PC-9 (cell line): ENCODE measurements around the gene ACTN2. TPM values are rescaled to one million over a fixed set of nuclear protein-coding genes. Genes with fewer than 3 reads are reported as not detected.

Experiments used
- BruUV-seq: library from RNA; stranded (reverse); fragments of 400-500 nt; replicated peaks from 2 replicates; lab custom pipeline; 2021; lab: Mats Ljungman, UMichigan
- CTCF ChIA-PET: fragments of 300-600 bp; sonication (Branson Sonifier 250); formaldehyde crosslinking; loops from one replicate; lab custom pipeline; 2022; ENCODE audit warnings: antibody characterized with exemption; lab: Charles Lee
- POLR2A ChIA-PET: fragments of 300-600 bp; sonication (Branson Sonifier 250); formaldehyde crosslinking; loops from one replicate; lab custom pipeline; 2022; ENCODE audit warnings: antibody characterized with exemption; ENCODE audit not compliant: unreplicated experiment; lab: Charles Lee
- DNase-seq, 2 experiments: peaks; one replicate each; pipeline versions ENCODE4 v3.0.0 to v3.0.0-alpha.2; 2015 to 2022; ENCODE audit warnings: mixed read lengths in 1 of 2
- H2AFZ ChIP-seq: fragments of 200-600 bp; sonication (generic); 2 replicates; pipeline ENCODE4 v1.8.1; 2017; ENCODE audit warnings: antibody characterized with exemption
- H3F3A ChIP-seq: fragments of 200-600 bp; sonication (generic); 2 replicates; pipeline ENCODE4 v1.8.1; 2017; ENCODE audit warnings: antibody characterized with exemption, mild to moderate bottlenecking, low read depth; ENCODE audit not compliant: insufficient read depth
- H3K27ac ChIP-seq: fragments of 200-600 bp; sonication (generic); 2 replicates; pipeline ENCODE4 v1.6.1; 2016; ENCODE audit warnings: mixed run types
- H3K27me3 ChIP-seq: fragments of 200-600 bp; sonication (generic); 2 replicates; pipeline ENCODE4 v1.6.1; 2016; ENCODE audit warnings: low read depth, mixed run types; ENCODE audit not compliant: insufficient read depth
- H3K36me3 ChIP-seq: fragments of 200-600 bp; sonication (generic); 2 replicates; pipeline ENCODE4 v1.6.1; 2016; ENCODE audit warnings: low read depth, mixed run types
- H3K4me1 ChIP-seq: fragments of 200-600 bp; sonication (generic); replicated peaks from 2 replicates; pipeline ENCODE4 v1.6.1; 2016; ENCODE audit warnings: mixed run types; ENCODE audit not compliant: insufficient read depth
- H3K4me2 ChIP-seq: fragments of 200-600 bp; sonication (generic); 2 replicates; pipeline ENCODE4 v1.6.1; 2017; ENCODE audit warnings: mixed run types
- H3K4me3 ChIP-seq: fragments of 200-600 bp; sonication (generic); 2 replicates; pipeline ENCODE4 v1.6.1; 2016; ENCODE audit warnings: mixed run types
- H3K79me2 ChIP-seq: fragments of 200-600 bp; sonication (generic); 2 replicates; pipeline ENCODE4 v1.6.1; 2017; ENCODE audit warnings: low read depth, mixed run types
- H3K9me2 ChIP-seq: fragments of 200-600 bp; sonication (generic); 2 replicates; pipeline ENCODE4 v1.8.1; 2017; ENCODE audit warnings: mild to moderate bottlenecking; ENCODE audit not compliant: insufficient read depth
- H3K9me3 ChIP-seq: fragments of 200-600 bp; sonication (generic); 2 replicates; pipeline ENCODE4 v1.8.1; 2016; ENCODE audit warnings: low read depth; ENCODE audit not compliant: insufficient read depth
- H4K20me1 ChIP-seq: fragments of 200-600 bp; sonication (generic); 2 replicates; pipeline ENCODE4 v1.8.1; 2017; ENCODE audit not compliant: insufficient read depth
- CTCF ChIP-seq: fragments of 200-600 bp; sonication (generic); conservative IDR thresholded peaks from 2 replicates; pipeline ENCODE4 v1.6.1; 2017; ENCODE audit warnings: mixed run types, antibody characterized with exemption, mild to moderate bottlenecking, moderate library complexity
- EZH2 ChIP-seq: fragments of 200-600 bp; sonication (generic); IDR thresholded peaks from 2 replicates; pipeline ENCODE4 v1.8.0; 2017; ENCODE audit warnings: antibody characterized with exemption, low read depth
- intact Hi-C: fragments of 100-400 bp; cut with micrococcal nuclease; formaldehyde crosslinking; loops from one replicate; pipeline ENCODE4 v1.10.0; 2022; ENCODE audit not compliant: unreplicated experiment
- total RNA-seq: library from RNA; stranded (reverse); gene quantifications from 2 replicates; pipeline ENCODE4 v1.2.3, GENCODE V29; 2021

Gene ACTN2
- total RNA-seq, 1 experiment from 2014 or later: not detected

- POLR2A ChIA-PET: no interaction called here
- intact Hi-C loops: loop anchor here (10.0 kb wide), 1 partner anchor 194 kb away; the partner anchor contains the start of gene HEATR1
Observed at GRCh38 chr1:236799001-236799400, 112.7 kb downstream of the ACTN2 start.

GRCh38 chr1:236800002-236800620 is 113.8 kb downstream of the ACTN2 start:
- H3K4me2 ChIP-seq: no peak overlapping the region
- no peaks in the 10 kb centered on the region for H3F3A ChIP-seq
- H3K79me2 ChIP-seq: peaks cover 13% of the 10 kb centered on the region; the same call in 1 of the 2 replicates
- ChIA-PET CTCF (no interaction called here), POLR2A (no interaction called here)
- H4K20me1 ChIP-seq: no peaks in the 10 kb centered on the region; the same call in none of the 2 replicates
- H3K27me3 ChIP-seq: no peaks in the 10 kb centered on the region
- H2AFZ ChIP-seq: no peak overlapping the region
- intact Hi-C loops: no loop called here
- no peaks in the 10 kb centered on the region for H3K9me2 ChIP-seq
- no peak for DNase-seq
- H3K9me3 ChIP-seq: no peaks in the 10 kb centered on the region
- TF ChIP-seq CTCF (no peak), EZH2 (no peak)
- H3K4me1 ChIP-seq: no peaks in the 10 kb centered on the region
- H3K27ac ChIP-seq: no peak overlapping the region
- no peaks in the 10 kb centered on the region for H3K36me3 ChIP-seq
- BruUV-seq: no TSS peak
- no peak overlapping the region for H3K4me3 ChIP-seq

More at GRCh38 chr1:236799001-236799400, 112.7 kb downstream of the ACTN2 start:
- Histone ChIP-seq H4K20me1 (no peaks in the 10 kb centered on the region; the same call in none of the 2 replicates), H3K36me3 (no peaks in the 10 kb centered on the region), H2AFZ (no peak overlapping the region), H3K4me1 (peaks cover 5% of the 10 kb centered on the region; the same call in 1 of the 2 replicates), H3K4me2 (no peak overlapping the region), H3K79me2 (peaks cover 13% of the 10 kb centered on the region; the same call in 1 of the 2 replicates), H3F3A (no peaks in the 10 kb centered on the region), H3K4me3 (no peak overlapping the region), H3K9me2 (no peaks in the 10 kb centered on the region), H3K27ac (no peak overlapping the region), H3K9me3 (no peaks in the 10 kb centered on the region), H3K27me3 (no peaks in the 10 kb centered on the region)
- CTCF ChIA-PET: no interaction called here
- no TSS peak for BruUV-seq
- no peak for TF ChIP-seq CTCF
- DNase-seq: no peak

- Histone ChIP-seq H3K79me2 (peaks cover 13% of the 10 kb centered on the region; the same call in 1 of the 2 replicates), H3K4me3 (no peak overlapping the region), H3K4me2 (no peak overlapping the region), H2AFZ (no peak overlapping the region), H3K9me2 (no peaks in the 10 kb centered on the region), H3K27me3 (no peaks in the 10 kb centered on the region), H3K36me3 (no peaks in the 10 kb centered on the region), H4K20me1 (no peaks in the 10 kb centered on the region; the same call in none of the 2 replicates), H3F3A (no peaks in the 10 kb centered on the region), H3K4me1 (no peaks in the 10 kb centered on the region), H3K9me3 (no peaks in the 10 kb centered on the region), H3K27ac (no peak overlapping the region)
- ChIA-PET POLR2A (no interaction called here), CTCF (no interaction called here)
- BruUV-seq: no TSS peak
- intact Hi-C loops: no loop called here
- DNase-seq: no peak
- TF ChIP-seq CTCF (no peak), EZH2 (no peak)
Observed at GRCh38 chr1:236800623-236801022, 114.3 kb downstream of the ACTN2 start.
